SK-N-SH (cell line): ENCODE measurements around the gene TRIM60. TPM values are rescaled to one million over a fixed set of nuclear protein-coding genes. Genes with fewer than 3 reads are reported as not detected.
"Not testable (repeated sequence)": the region's sequence is repeated elsewhere in the genome, so short reads cannot be mapped to it uniquely, and the experiment has no call there.

Experiments used
- CTCF ChIA-PET: fragments of 300-600, 350-600 bp; formaldehyde crosslinking; extraction: SDS; loops from one replicate; lab custom pipeline; 2021; lab: Yijun Ruan, JAX
- POLR2A ChIA-PET: fragments of 350-600 bp; sonication (Branson Sonifier 250); formaldehyde crosslinking; extraction: SDS; loops from one replicate; lab custom pipeline; 2020; ENCODE audit warnings: antibody characterized with exemption, inconsistent platforms; lab: Yijun Ruan, JAX
- DNase-seq: peaks from one replicate; pipeline ENCODE4 v3.0.0; 2012
- H2AFZ ChIP-seq: fragments of 200-600 bp; sonication (generic); 2 replicates; pipeline ENCODE4 v1.8.1; 2016; ENCODE audit warnings: antibody characterized with exemption, mild to moderate bottlenecking, low read depth
- H3F3A ChIP-seq: fragments of 200-600 bp; sonication (generic); replicated peaks from 2 replicates; pipeline ENCODE3; 2016; ENCODE audit warnings: antibody characterized with exemption, mild to moderate bottlenecking; ENCODE audit not compliant: insufficient read depth
- H3K27ac ChIP-seq, 2 experiments: fragments of 200-500 bp in 1 of 2; fragments of 200-600 bp in 1 of 2; sonication (Bioruptor generic) in 1 of 2; sonication (generic), shearing (Covaris generic) in 1 of 2; 2 replicates each; pipeline versions ENCODE4 v1.5.1 to v1.6.1; 2014 to 2016; ENCODE audit warnings: low read depth in 2 of 2, inconsistent platforms in 1 of 2, low read length in 1 of 2, mild to moderate bottlenecking in 1 of 2, mixed read lengths in 1 of 2
- H3K27me3 ChIP-seq: fragments of 200-600 bp; sonication (generic), shearing (Covaris generic); 2 replicates; pipeline ENCODE4 v1.6.1; 2016; ENCODE audit warnings: mixed run types; ENCODE audit not compliant: insufficient read depth
- H3K36me3 ChIP-seq, 2 experiments: fragments of 200-500 bp in 1 of 2; fragments of 200-600 bp in 1 of 2; sonication (Bioruptor generic) in 1 of 2; sonication (generic) in 1 of 2; replicated peaks in 1 of 2; 2 replicates each; pipeline versions ENCODE3 to v1.5.1; 2014 to 2016; ENCODE audit warnings: low read length in 1 of 2, mild to moderate bottlenecking in 1 of 2; ENCODE audit not compliant: insufficient read depth in 2 of 2, control insufficient read depth in 1 of 2
- H3K4me1 ChIP-seq, 2 experiments: fragments of 200-500 bp in 1 of 2; fragments of 200-600 bp in 1 of 2; sonication (Bioruptor generic) in 1 of 2; sonication (generic), shearing (Covaris generic) in 1 of 2; 2 replicates each; pipeline versions ENCODE4 v1.5.1 to v1.6.1; 2014 to 2016; ENCODE audit warnings: low read depth in 1 of 2, low read length in 1 of 2, mixed run types in 1 of 2; ENCODE audit not compliant: insufficient read depth in 2 of 2, control insufficient read depth in 1 of 2
- H3K4me2 ChIP-seq: fragments of 200-600 bp; sonication (generic), shearing (Covaris generic); 2 replicates; pipeline ENCODE4 v1.6.1; 2017; ENCODE audit warnings: mixed run types
- H3K4me3 ChIP-seq, 2 experiments: fragments of 200-500 bp in 1 of 2; fragments of 200-600 bp in 1 of 2; sonication (Bioruptor generic) in 1 of 2; sonication (generic), shearing (Covaris generic) in 1 of 2; 2 replicates each; pipeline versions ENCODE4 v1.5.1 to v1.8.1; 2014 to 2016; ENCODE audit warnings: low read depth in 2 of 2, inconsistent platforms in 1 of 2, low read length in 1 of 2, mild to moderate bottlenecking in 1 of 2, mixed read lengths in 1 of 2, moderate library complexity in 1 of 2
- H3K79me2 ChIP-seq: fragments of 200-600 bp; sonication (generic); 2 replicates; pipeline ENCODE4 v1.8.1; 2017; ENCODE audit warnings: mild to moderate bottlenecking; ENCODE audit not compliant: insufficient read depth
- H3K9ac ChIP-seq: fragments of 200-600 bp; sonication (generic); 2 replicates; pipeline ENCODE4 v1.6.1; 2017; ENCODE audit warnings: mixed run types
- H3K9me2 ChIP-seq: fragments of 200-600 bp; sonication (generic); 2 replicates; pipeline ENCODE4 v1.6.1; 2017; ENCODE audit warnings: mixed run types
- H3K9me3 ChIP-seq: fragments of 200-600 bp; sonication (generic); 2 replicates; pipeline ENCODE4 v1.6.1; 2017; ENCODE audit warnings: mixed run types, mild to moderate bottlenecking, moderate library complexity
- H4K20me1 ChIP-seq: fragments of 200-600 bp; sonication (generic); 2 replicates; pipeline ENCODE4 v1.6.1; 2017; ENCODE audit warnings: mild to moderate bottlenecking, mixed run types; ENCODE audit not compliant: insufficient read depth
- CHD2 ChIP-seq: fragments of 150-350 bp; IDR thresholded peaks from 2 replicates; pipeline ENCODE4 v1.6.1; 2018; ENCODE audit warnings: low read length; ENCODE audit not compliant: partially characterized antibody
- FOSL2 ChIP-seq: IDR thresholded peaks from 2 replicates; pipeline ENCODE4 v1.4.0; 2012; ENCODE audit warnings: low read depth, mild to moderate bottlenecking, moderate library complexity, borderline replicate concordance
- FOXJ3 ChIP-seq: sonication (generic); formaldehyde crosslinking; IDR thresholded peaks from 2 replicates; pipeline ENCODE4 v1.5.1; 2020; ENCODE audit warnings: mild to moderate bottlenecking, missing genetic modification reagents
- GATA2 ChIP-seq: sonication (generic); formaldehyde crosslinking; IDR thresholded peaks from 2 replicates; pipeline ENCODE4 v1.5.0; 2020; ENCODE audit warnings: mild to moderate bottlenecking, missing genetic modification reagents
- MEF2A ChIP-seq: IDR thresholded peaks from 2 replicates; pipeline ENCODE4 v1.4.0; 2012; ENCODE audit warnings: low read depth, borderline replicate concordance
- RFX5 ChIP-seq: IDR thresholded peaks from 2 replicates; pipeline ENCODE4 v1.6.1; 2012; ENCODE audit warnings: mild to moderate bottlenecking, improper control_type of control experiment, low read length
- SIN3A ChIP-seq: IDR thresholded peaks from 2 replicates; pipeline ENCODE4 v1.6.1; 2012; ENCODE audit warnings: low read depth, mild to moderate bottlenecking, low read length, moderate library complexity, borderline replicate concordance
- SMC3 ChIP-seq: IDR thresholded peaks from 2 replicates; pipeline ENCODE4 v1.6.1; 2012; ENCODE audit warnings: low read depth, low read length, improper control_type of control experiment
- TCF12 ChIP-seq: IDR thresholded peaks from 2 replicates; pipeline ENCODE4 v1.4.0; 2012
- TEAD4 ChIP-seq: IDR thresholded peaks from 2 replicates; pipeline ENCODE4 v1.4.0; 2012; ENCODE audit warnings: mild to moderate bottlenecking, borderline replicate concordance; ENCODE audit not compliant: insufficient read depth
- WGBS: methylation state at CpG from one replicate; pipeline ENCODE4 v1.1.6; 2017; ENCODE audit warnings: low lambda C conversion rate; 5-methylcytosine and 5-hydroxymethylcytosine counted together
- polyA plus RNA-seq, 3 experiments: library from polyadenylated mRNA; depleted of rRNA; stranded (reverse); fragments of >200 nt; gene quantifications; 2 replicates each; pipeline ENCODE4 v1.2.3, GENCODE V29; 2012
- TF ChIP-seq, protein P1 (sequence below): fragments of 200-600 bp; sonication (generic); IDR thresholded peaks from 2 replicates; pipeline ENCODE4 v1.6.1; 2017; ENCODE audit warnings: antibody characterized with exemption, mild to moderate bottlenecking, moderate library complexity

TRIM60 gene
- polyA plus RNA-seq, 1 of the 3 experiments (the other 2 are of a cell fraction): not detected

DNA sequence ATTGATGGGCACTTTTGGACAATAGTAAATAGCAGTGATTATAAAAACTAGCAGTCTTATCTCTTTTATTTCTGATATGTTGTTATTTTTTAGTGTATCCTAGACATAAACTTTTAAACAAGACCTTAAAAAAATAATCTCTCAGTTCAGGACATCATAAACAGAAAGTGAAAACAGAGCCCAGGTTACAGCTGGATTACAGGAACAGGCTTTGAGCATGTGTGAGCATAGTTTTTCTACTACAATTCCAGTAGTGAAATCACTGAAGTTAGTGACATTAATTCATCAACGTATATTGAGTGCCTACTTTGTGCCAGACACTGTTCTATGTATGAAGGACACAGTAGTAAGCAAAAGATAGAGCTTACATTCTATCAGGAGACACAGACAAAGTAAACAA lies 38.8 kb downstream of the TRIM60 start:
- WGBS: 12% methylated on average over 1 of the region's 1 CpG
- TF ChIP-seq MEF2A (no peak), TCF12 (no peak), SIN3A (no peak), FOSL2 (no peak), SMC3 (no peak), TEAD4 (no peak)
- TF ChIP-seq, protein P1, sequence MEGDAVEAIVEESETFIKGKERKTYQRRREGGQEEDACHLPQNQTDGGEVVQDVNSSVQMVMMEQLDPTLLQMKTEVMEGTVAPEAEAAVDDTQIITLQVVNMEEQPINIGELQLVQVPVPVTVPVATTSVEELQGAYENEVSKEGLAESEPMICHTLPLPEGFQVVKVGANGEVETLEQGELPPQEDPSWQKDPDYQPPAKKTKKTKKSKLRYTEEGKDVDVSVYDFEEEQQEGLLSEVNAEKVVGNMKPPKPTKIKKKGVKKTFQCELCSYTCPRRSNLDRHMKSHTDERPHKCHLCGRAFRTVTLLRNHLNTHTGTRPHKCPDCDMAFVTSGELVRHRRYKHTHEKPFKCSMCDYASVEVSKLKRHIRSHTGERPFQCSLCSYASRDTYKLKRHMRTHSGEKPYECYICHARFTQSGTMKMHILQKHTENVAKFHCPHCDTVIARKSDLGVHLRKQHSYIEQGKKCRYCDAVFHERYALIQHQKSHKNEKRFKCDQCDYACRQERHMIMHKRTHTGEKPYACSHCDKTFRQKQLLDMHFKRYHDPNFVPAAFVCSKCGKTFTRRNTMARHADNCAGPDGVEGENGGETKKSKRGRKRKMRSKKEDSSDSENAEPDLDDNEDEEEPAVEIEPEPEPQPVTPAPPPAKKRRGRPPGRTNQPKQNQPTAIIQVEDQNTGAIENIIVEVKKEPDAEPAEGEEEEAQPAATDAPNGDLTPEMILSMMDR: no peak
- Histone ChIP-seq H2AFZ (no peak overlapping the region), H3K27me3 (no peaks in the 10 kb centered on the region), H3F3A (no peaks in the 10 kb centered on the region), H3K9me3 (no peaks in the 10 kb centered on the region), H4K20me1 (no peaks in the 10 kb centered on the region), H3K4me3 (no peak overlapping the region), H3K9me2 (no peaks in the 10 kb centered on the region), H3K27ac (no peak overlapping the region), H3K36me3 (no peaks in the 10 kb centered on the region), H3K4me1 (no peaks in the 10 kb centered on the region), H3K4me2 (no peak overlapping the region), H3K79me2 (no peaks in the 10 kb centered on the region), H3K9ac (no peak overlapping the region)
- POLR2A ChIA-PET: no interaction called here
- DNase-seq: no peak
- CTCF ChIA-PET: no interaction called here

DNA sequence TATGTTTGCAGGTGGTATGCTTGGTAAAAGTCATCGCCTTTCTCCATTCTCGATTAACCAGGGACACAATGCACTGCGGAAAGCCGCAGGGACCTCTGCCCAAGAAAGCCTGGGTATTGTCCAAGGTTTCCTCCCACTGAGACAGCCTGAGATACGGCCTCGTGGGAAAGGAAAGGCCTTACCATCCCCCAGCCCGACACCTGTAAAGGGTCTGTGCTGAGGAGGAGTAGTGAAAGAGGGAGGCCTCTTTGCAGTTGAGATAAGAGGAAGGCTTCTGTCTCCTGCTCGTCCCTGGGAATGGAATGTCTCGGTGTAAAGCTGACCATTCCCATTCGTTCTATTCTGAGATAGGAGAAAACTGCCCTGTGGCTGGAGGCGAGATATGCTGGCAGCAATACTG lies 41.5 kb downstream of the TRIM60 start:
- 89% methylated on average over 8 of the region's 11 CpGs for WGBS
- H2AFZ ChIP-seq, H3K9me2 ChIP-seq, H3F3A ChIP-seq, H3K9me3 ChIP-seq, H3K79me2 ChIP-seq, H3K27ac ChIP-seq, H3K4me1 ChIP-seq, H3K9ac ChIP-seq, H4K20me1 ChIP-seq, H3K4me3 ChIP-seq, POLR2A ChIA-PET, H3K27me3 ChIP-seq, H3K36me3 ChIP-seq, CTCF ChIA-PET, H3K4me2 ChIP-seq, DNase-seq: not testable (repeated sequence)

DNA sequence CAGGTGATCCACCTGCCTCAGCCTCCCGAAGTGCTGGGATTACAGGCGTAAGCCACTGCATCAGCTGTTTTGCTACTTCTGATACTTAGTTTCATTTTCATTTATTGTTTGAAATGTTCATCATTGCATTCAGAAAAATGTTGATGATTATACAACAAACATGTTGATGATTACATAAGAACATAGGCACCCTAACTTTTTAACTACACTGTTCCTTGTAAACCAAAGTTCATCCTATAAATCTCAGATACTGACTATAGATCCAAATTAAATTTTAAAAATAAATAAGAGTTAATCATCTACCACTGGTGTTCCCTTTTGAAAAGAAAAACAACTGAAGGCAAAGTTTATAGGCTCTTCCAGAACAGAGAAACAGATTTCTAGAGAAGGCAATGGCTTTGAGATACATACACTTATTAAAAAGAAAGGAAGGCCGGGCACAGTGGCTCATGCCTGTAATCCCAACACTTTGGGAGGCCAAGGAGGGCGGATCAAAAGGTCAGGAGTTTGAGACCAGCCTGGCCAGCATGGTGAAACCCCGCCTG lies 45.3 kb downstream of the TRIM60 start:
- Histone ChIP-seq H3K36me3 (peaks cover 0 to 10% of the 10 kb centered on the region in 2 experiments), H3K27ac (no peak overlapping the region), H3K79me2 (no peaks in the 10 kb centered on the region), H4K20me1 (no peaks in the 10 kb centered on the region), H2AFZ (no peak overlapping the region), H3K4me1 (no peaks in the 10 kb centered on the region), H3K9me3 (no peaks in the 10 kb centered on the region)
- 92% methylated on average over 5 of the region's 5 CpGs for WGBS
- POLR2A ChIA-PET: no interaction called here
- CTCF ChIA-PET: no interaction called here
- no peak for DNase-seq
- TF ChIP-seq SMC3 (no peak), TCF12 (no peak), RFX5 (no peak), FOXJ3 (CRISPR knock-in tag) (no peak), CHD2 (no peak), TEAD4 (no peak), GATA2 (CRISPR knock-in tag) (no peak)
- TF ChIP-seq, all 33 proteins: peak for 0
- no peak overlapping the region for H3K4me3 ChIP-seq
- no peaks in the 10 kb centered on the region for H3F3A ChIP-seq
- H3K9me2 ChIP-seq: no peaks in the 10 kb centered on the region
- H3K9ac ChIP-seq: no peak overlapping the region
- H3K27me3 ChIP-seq: no peaks in the 10 kb centered on the region
- no peak overlapping the region for H3K4me2 ChIP-seq
